ENCODE measurements around the gene DHRSX.

DHRSX gene

DNA sequence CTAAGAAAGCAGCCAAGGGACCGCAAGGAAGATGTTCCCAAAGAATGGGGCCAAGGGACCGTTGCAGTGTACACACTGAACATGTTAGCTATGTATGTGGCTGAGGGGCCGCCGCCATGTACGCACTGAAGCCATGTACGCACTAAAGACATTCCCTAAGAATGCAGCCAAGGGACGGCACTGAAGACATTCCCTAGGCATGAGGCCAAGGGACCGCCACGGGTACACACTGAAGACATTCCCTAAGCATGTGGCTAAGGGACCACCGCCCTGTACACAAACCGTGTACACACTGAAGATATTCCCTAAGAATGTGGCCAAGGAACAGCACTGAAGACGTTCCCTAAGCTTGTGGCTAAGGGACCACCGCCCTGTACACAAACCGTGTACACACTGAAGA is 54.0 kb downstream of the DHRSX start:
- Histone ChIP-seq H3K36me3 (no peaks in the 10 kb centered on the region), H3K27me3 (no peaks in the 10 kb centered on the region), H3K4me3 (ENCODE audit: low read depth, low read length) (no peak overlapping the region), H3K4me1 (no peaks in the 10 kb centered on the region), H3K9me3 (no peaks in the 10 kb centered on the region)
- DNase-seq: no peak
- TF ChIP-seq CTCF (IDR thresholded peaks at IDR 0.05; ENCODE audit: low read depth, low read length): no peak

- no peaks in the 10 kb centered on the region for H3K9me3 ChIP-seq
- DNase-seq: no peak
- H3K27me3 ChIP-seq: no peaks in the 10 kb centered on the region
- H3K36me3 ChIP-seq: no peaks in the 10 kb centered on the region
- no peaks in the 10 kb centered on the region for H3K4me1 ChIP-seq
- H3K4me3 ChIP-seq (ENCODE audit: low read depth, low read length): no peak overlapping the region
- no peak for TF ChIP-seq CTCF (IDR thresholded peaks at IDR 0.05; ENCODE audit: low read depth, low read length)
These were observed 54.8 kb downstream of the DHRSX start for GRCh38 chrX:2445662-2446623.

DNA sequence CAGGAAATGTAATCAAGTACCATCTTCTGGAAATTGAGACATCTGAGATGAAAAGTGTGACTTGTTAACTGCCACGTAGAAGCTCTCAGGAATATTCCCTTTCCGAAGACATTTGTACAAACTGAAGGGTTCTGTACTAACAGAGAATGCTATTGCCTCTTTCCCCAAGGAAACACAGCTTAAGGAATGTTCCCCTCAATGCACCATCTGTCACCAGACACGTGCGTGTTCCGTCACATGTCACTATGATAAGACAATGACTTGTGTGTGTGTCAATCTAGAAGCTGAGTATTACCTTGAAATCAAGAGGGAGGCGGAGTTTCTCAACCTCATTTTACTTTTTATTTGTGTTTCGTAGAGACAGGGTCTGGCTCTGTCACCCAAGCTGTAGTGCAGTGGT is 58.1 kb downstream of the DHRSX start:
- Histone ChIP-seq H3K4me1 (no peaks in the 10 kb centered on the region), H3K36me3 (no peaks in the 10 kb centered on the region), H3K9me3 (no peaks in the 10 kb centered on the region), H3K27me3 (no peaks in the 10 kb centered on the region), H3K4me3 (ENCODE audit: low read depth, low read length) (no peak overlapping the region)
- no peak for TF ChIP-seq CTCF (IDR thresholded peaks at IDR 0.05; ENCODE audit: low read depth, low read length)
- no peak for DNase-seq

GRCh38 chrX:2441466-2441865 is 59.3 kb downstream of the DHRSX start:
- TF ChIP-seq CTCF (IDR thresholded peaks at IDR 0.05; ENCODE audit: low read depth, low read length): no peak
- Histone ChIP-seq H3K9me3 (no peaks in the 10 kb centered on the region), H3K36me3 (no peaks in the 10 kb centered on the region), H3K4me3 (ENCODE audit: low read depth, low read length) (no peak overlapping the region), H3K4me1 (no peaks in the 10 kb centered on the region), H3K27me3 (no peaks in the 10 kb centered on the region)
- DNase-seq: no peak

GRCh38 chrX:2439613-2440012 is 61.2 kb downstream of the DHRSX start:
- DNase-seq: no peak
- no peak for TF ChIP-seq CTCF (IDR thresholded peaks at IDR 0.05; ENCODE audit: low read depth, low read length)
- Histone ChIP-seq H3K27me3 (no peaks in the 10 kb centered on the region), H3K36me3 (no peaks in the 10 kb centered on the region), H3K4me1 (no peaks in the 10 kb centered on the region), H3K4me3 (ENCODE audit: low read depth, low read length) (no peak overlapping the region), H3K9me3 (no peaks in the 10 kb centered on the region)

GRCh38 chrX:2435465-2435864 is 65.3 kb downstream of the DHRSX start:
- Histone ChIP-seq H3K36me3 (no peaks in the 10 kb centered on the region), H3K27me3 (no peaks in the 10 kb centered on the region), H3K4me3 (ENCODE audit: low read depth, low read length) (no peak overlapping the region), H3K4me1 (no peaks in the 10 kb centered on the region), H3K9me3 (no peaks in the 10 kb centered on the region)
- no peak for DNase-seq
- no peak for TF ChIP-seq CTCF (IDR thresholded peaks at IDR 0.05; ENCODE audit: low read depth, low read length)

Data from BE2C (cell line).